GM12864 (cell line): Measurements from ENCODE around the gene CYP3A4.
"Not testable (repeated sequence)": the region's sequence is repeated elsewhere in the genome, so short reads cannot be mapped to it uniquely, and the experiment has no call there.

Experiments used
- DNase-seq: peaks from one replicate; pipeline ENCODE4 v3.0.0-alpha.2; 2011; ENCODE audit warnings: low read depth
- H3K4me3 ChIP-seq: 2 replicates; pipeline ENCODE4 v1.5.1; 2011; ENCODE audit warnings: mild to moderate bottlenecking, low read depth, low read length, control low read depth
- CTCF ChIP-seq: IDR thresholded peaks from 2 replicates; pipeline ENCODE4 v1.5.1; 2011; ENCODE audit warnings: low read depth, mild to moderate bottlenecking, moderate library complexity, low read length, control low read depth, inconsistent platforms; ENCODE audit errors: missing control alignments

Gene CYP3A4

GRCh38 chr7:99730238-99730810, 53.7 kb downstream of the CYP3A4 start:
- TF ChIP-seq CTCF, result no peak

GRCh38 chr7:99729486-99730237, 54.3 kb downstream of the CYP3A4 start:
- TF ChIP-seq CTCF, result no peak
- no peak overlapping the region for H3K4me3 ChIP-seq
- DNase-seq, result no peak

More at GRCh38 chr7:99730238-99730810, 53.7 kb downstream of the CYP3A4 start:
- no peak for DNase-seq
- H3K4me3 ChIP-seq, result no peak overlapping the region

- H3K4me3 ChIP-seq, result no peak overlapping the region
- no peak for TF ChIP-seq CTCF
- DNase-seq, result no peak
These were observed 55.4 kb downstream of the CYP3A4 start for GRCh38 chr7:99728615-99729014.

GRCh38 chr7:99723201-99723600, 60.8 kb downstream of the CYP3A4 start:
- not testable (repeated sequence) for DNase-seq, H3K4me3 ChIP-seq

GRCh38 chr7:99720800-99721595, 63.0 kb downstream of the CYP3A4 start:
- H3K4me3 ChIP-seq, result no peak overlapping the region
- no peak for TF ChIP-seq CTCF
- no peak for DNase-seq

- TF ChIP-seq CTCF, result no peak
- H3K4me3 ChIP-seq, result no peak overlapping the region
- no peak for DNase-seq
These were observed 63.8 kb downstream of the CYP3A4 start for GRCh38 chr7:99719996-99720769.

GRCh38 chr7:99713995-99714570, 69.9 kb downstream of the CYP3A4 start:
- DNase-seq, result no peak
- no peak for TF ChIP-seq CTCF
- no peak overlapping the region for H3K4me3 ChIP-seq
